SK-N-SH (cell line): ENCODE measurements around the gene COL25A1. TPM values are rescaled to one million over a fixed set of nuclear protein-coding genes. Genes with fewer than 3 reads are reported as not detected.

Source experiments
- CTCF ChIA-PET: fragments of 300-600, 350-600 bp; formaldehyde crosslinking; extraction: SDS; loops from one replicate; lab custom pipeline; 2021; lab: Yijun Ruan, JAX
- POLR2A ChIA-PET: fragments of 350-600 bp; sonication (Branson Sonifier 250); formaldehyde crosslinking; extraction: SDS; loops from one replicate; lab custom pipeline; 2020; ENCODE audit warnings: antibody characterized with exemption, inconsistent platforms; lab: Yijun Ruan, JAX
- DNase-seq: peaks from one replicate; pipeline ENCODE4 v3.0.0; 2012
- H2AFZ ChIP-seq: fragments of 200-600 bp; sonication (generic); 2 replicates; pipeline ENCODE4 v1.8.1; 2016; ENCODE audit warnings: antibody characterized with exemption, mild to moderate bottlenecking, low read depth
- H3F3A ChIP-seq: fragments of 200-600 bp; sonication (generic); replicated peaks from 2 replicates; pipeline ENCODE3; 2016; ENCODE audit warnings: antibody characterized with exemption, mild to moderate bottlenecking; ENCODE audit not compliant: insufficient read depth
- H3K27ac ChIP-seq, 2 experiments: fragments of 200-500 bp in 1 of 2; fragments of 200-600 bp in 1 of 2; sonication (Bioruptor generic) in 1 of 2; sonication (generic), shearing (Covaris generic) in 1 of 2; 2 replicates each; pipeline versions ENCODE4 v1.5.1 to v1.6.1; 2014 to 2016; ENCODE audit warnings: low read depth in 2 of 2, inconsistent platforms in 1 of 2, low read length in 1 of 2, mild to moderate bottlenecking in 1 of 2, mixed read lengths in 1 of 2
- H3K27me3 ChIP-seq: fragments of 200-600 bp; sonication (generic), shearing (Covaris generic); 2 replicates; pipeline ENCODE4 v1.6.1; 2016; ENCODE audit warnings: mixed run types; ENCODE audit not compliant: insufficient read depth
- H3K36me3 ChIP-seq, 2 experiments: fragments of 200-500 bp in 1 of 2; fragments of 200-600 bp in 1 of 2; sonication (Bioruptor generic) in 1 of 2; sonication (generic) in 1 of 2; replicated peaks in 1 of 2; 2 replicates each; pipeline versions ENCODE3 to v1.5.1; 2014 to 2016; ENCODE audit warnings: low read length in 1 of 2, mild to moderate bottlenecking in 1 of 2; ENCODE audit not compliant: insufficient read depth in 2 of 2, control insufficient read depth in 1 of 2
- H3K4me1 ChIP-seq, 2 experiments: fragments of 200-500 bp in 1 of 2; fragments of 200-600 bp in 1 of 2; sonication (Bioruptor generic) in 1 of 2; sonication (generic), shearing (Covaris generic) in 1 of 2; 2 replicates each; pipeline versions ENCODE4 v1.5.1 to v1.6.1; 2014 to 2016; ENCODE audit warnings: low read depth in 1 of 2, low read length in 1 of 2, mixed run types in 1 of 2; ENCODE audit not compliant: insufficient read depth in 2 of 2, control insufficient read depth in 1 of 2
- H3K4me2 ChIP-seq: fragments of 200-600 bp; sonication (generic), shearing (Covaris generic); 2 replicates; pipeline ENCODE4 v1.6.1; 2017; ENCODE audit warnings: mixed run types
- H3K4me3 ChIP-seq, 2 experiments: fragments of 200-500 bp in 1 of 2; fragments of 200-600 bp in 1 of 2; sonication (Bioruptor generic) in 1 of 2; sonication (generic), shearing (Covaris generic) in 1 of 2; 2 replicates each; pipeline versions ENCODE4 v1.5.1 to v1.8.1; 2014 to 2016; ENCODE audit warnings: low read depth in 2 of 2, inconsistent platforms in 1 of 2, low read length in 1 of 2, mild to moderate bottlenecking in 1 of 2, mixed read lengths in 1 of 2, moderate library complexity in 1 of 2
- H3K79me2 ChIP-seq: fragments of 200-600 bp; sonication (generic); 2 replicates; pipeline ENCODE4 v1.8.1; 2017; ENCODE audit warnings: mild to moderate bottlenecking; ENCODE audit not compliant: insufficient read depth
- H3K9ac ChIP-seq: fragments of 200-600 bp; sonication (generic); 2 replicates; pipeline ENCODE4 v1.6.1; 2017; ENCODE audit warnings: mixed run types
- H3K9me2 ChIP-seq: fragments of 200-600 bp; sonication (generic); 2 replicates; pipeline ENCODE4 v1.6.1; 2017; ENCODE audit warnings: mixed run types
- H3K9me3 ChIP-seq: fragments of 200-600 bp; sonication (generic); 2 replicates; pipeline ENCODE4 v1.6.1; 2017; ENCODE audit warnings: mixed run types, mild to moderate bottlenecking, moderate library complexity
- H4K20me1 ChIP-seq: fragments of 200-600 bp; sonication (generic); 2 replicates; pipeline ENCODE4 v1.6.1; 2017; ENCODE audit warnings: mild to moderate bottlenecking, mixed run types; ENCODE audit not compliant: insufficient read depth
- CHD2 ChIP-seq: fragments of 150-350 bp; IDR thresholded peaks from 2 replicates; pipeline ENCODE4 v1.6.1; 2018; ENCODE audit warnings: low read length; ENCODE audit not compliant: partially characterized antibody
- ELF1 ChIP-seq: IDR thresholded peaks from 2 replicates; pipeline ENCODE4 v1.4.0; 2012
- FOXJ3 ChIP-seq: sonication (generic); formaldehyde crosslinking; IDR thresholded peaks from 2 replicates; pipeline ENCODE4 v1.5.1; 2020; ENCODE audit warnings: mild to moderate bottlenecking, missing genetic modification reagents
- FOXM1 ChIP-seq: IDR thresholded peaks from 2 replicates; pipeline ENCODE4 v1.4.0; 2012; ENCODE audit warnings: low read depth, mild to moderate bottlenecking
- GATA2 ChIP-seq: sonication (generic); formaldehyde crosslinking; IDR thresholded peaks from 2 replicates; pipeline ENCODE4 v1.5.0; 2020; ENCODE audit warnings: mild to moderate bottlenecking, missing genetic modification reagents
- NRF1 ChIP-seq: IDR thresholded peaks from 2 replicates; pipeline ENCODE4 v1.6.1; 2012; ENCODE audit warnings: low read depth, mild to moderate bottlenecking, low read length
- POLR2AphosphoS5 ChIP-seq: IDR thresholded peaks from 2 replicates; pipeline ENCODE4 v1.6.1; 2012; ENCODE audit warnings: low read depth, low read length
- RCOR1 ChIP-seq: fragments of 150-350 bp; IDR thresholded peaks from 2 replicates; pipeline ENCODE4 v1.6.1; 2017; ENCODE audit warnings: antibody characterized with exemption, low read length
- RFX5 ChIP-seq: IDR thresholded peaks from 2 replicates; pipeline ENCODE4 v1.6.1; 2012; ENCODE audit warnings: mild to moderate bottlenecking, improper control_type of control experiment, low read length
- SIN3A ChIP-seq: IDR thresholded peaks from 2 replicates; pipeline ENCODE4 v1.6.1; 2012; ENCODE audit warnings: low read depth, mild to moderate bottlenecking, low read length, moderate library complexity, borderline replicate concordance
- TEAD4 ChIP-seq: IDR thresholded peaks from 2 replicates; pipeline ENCODE4 v1.4.0; 2012; ENCODE audit warnings: mild to moderate bottlenecking, borderline replicate concordance; ENCODE audit not compliant: insufficient read depth
- YY1 ChIP-seq: IDR thresholded peaks from 2 replicates; pipeline ENCODE4 v1.4.0; 2012; ENCODE audit warnings: low read depth, mild to moderate bottlenecking
- WGBS: methylation state at CpG from one replicate; pipeline ENCODE4 v1.1.6; 2017; ENCODE audit warnings: low lambda C conversion rate; 5-methylcytosine and 5-hydroxymethylcytosine counted together
- polyA plus RNA-seq, 3 experiments: library from polyadenylated mRNA; depleted of rRNA; stranded (reverse); fragments of >200 nt; gene quantifications; 2 replicates each; pipeline ENCODE4 v1.2.3, GENCODE V29; 2012
- TF ChIP-seq, protein P1 (sequence below): fragments of 150-350 bp; IDR thresholded peaks from 2 replicates; pipeline ENCODE4 v1.6.1; 2016; ENCODE audit warnings: mild to moderate bottlenecking, low read depth, low read length
- TF ChIP-seq, protein P2 (sequence below): fragments of 150-350 bp; IDR thresholded peaks from 2 replicates; pipeline ENCODE4 v1.6.1; 2017; ENCODE audit warnings: antibody characterized with exemption, low read length, low read depth, borderline replicate concordance
- TF ChIP-seq, protein P3 (sequence below): IDR thresholded peaks from 2 replicates; pipeline ENCODE4 v1.4.0; 2012; ENCODE audit warnings: low read depth
- TF ChIP-seq, protein P4 (sequence below): IDR thresholded peaks from 2 replicates; pipeline ENCODE4 v1.4.0; 2012; ENCODE audit warnings: low read depth, borderline replicate concordance
- TF ChIP-seq, protein P5 (sequence below): IDR thresholded peaks from 2 replicates; pipeline ENCODE4 v1.6.1; 2012; ENCODE audit warnings: mild to moderate bottlenecking, low read depth, low read length, moderate library complexity

The COL25A1 gene
- polyA plus RNA-seq, 1 of the 3 experiments (the other 2 are of a cell fraction) = not detected

DNA sequence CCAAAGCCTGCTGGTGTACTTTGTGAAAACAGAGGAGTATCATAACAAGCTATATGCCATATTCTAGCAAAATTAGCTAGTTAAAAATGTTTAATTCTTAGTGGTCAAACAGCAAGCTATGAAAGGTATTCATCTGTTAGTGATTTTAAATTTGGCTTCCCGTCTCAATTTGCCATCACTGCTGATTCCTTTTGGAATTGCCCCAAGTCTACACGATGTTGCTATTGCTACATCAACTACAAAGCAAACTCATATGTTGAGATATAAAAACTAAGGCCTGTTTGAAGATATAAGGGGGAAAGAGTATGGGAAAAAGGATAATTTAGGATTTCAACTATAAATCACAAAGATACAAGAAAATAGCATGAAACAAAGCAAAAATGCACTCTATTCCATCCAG is 146.1 kb downstream of the COL25A1 start (continued):
- TF ChIP-seq NRF1 = no peak
- no peak for TF ChIP-seq YY1
- TF ChIP-seq, protein P1, sequence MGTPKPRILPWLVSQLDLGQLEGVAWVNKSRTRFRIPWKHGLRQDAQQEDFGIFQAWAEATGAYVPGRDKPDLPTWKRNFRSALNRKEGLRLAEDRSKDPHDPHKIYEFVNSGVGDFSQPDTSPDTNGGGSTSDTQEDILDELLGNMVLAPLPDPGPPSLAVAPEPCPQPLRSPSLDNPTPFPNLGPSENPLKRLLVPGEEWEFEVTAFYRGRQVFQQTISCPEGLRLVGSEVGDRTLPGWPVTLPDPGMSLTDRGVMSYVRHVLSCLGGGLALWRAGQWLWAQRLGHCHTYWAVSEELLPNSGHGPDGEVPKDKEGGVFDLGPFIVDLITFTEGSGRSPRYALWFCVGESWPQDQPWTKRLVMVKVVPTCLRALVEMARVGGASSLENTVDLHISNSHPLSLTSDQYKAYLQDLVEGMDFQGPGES = no peak

DNA sequence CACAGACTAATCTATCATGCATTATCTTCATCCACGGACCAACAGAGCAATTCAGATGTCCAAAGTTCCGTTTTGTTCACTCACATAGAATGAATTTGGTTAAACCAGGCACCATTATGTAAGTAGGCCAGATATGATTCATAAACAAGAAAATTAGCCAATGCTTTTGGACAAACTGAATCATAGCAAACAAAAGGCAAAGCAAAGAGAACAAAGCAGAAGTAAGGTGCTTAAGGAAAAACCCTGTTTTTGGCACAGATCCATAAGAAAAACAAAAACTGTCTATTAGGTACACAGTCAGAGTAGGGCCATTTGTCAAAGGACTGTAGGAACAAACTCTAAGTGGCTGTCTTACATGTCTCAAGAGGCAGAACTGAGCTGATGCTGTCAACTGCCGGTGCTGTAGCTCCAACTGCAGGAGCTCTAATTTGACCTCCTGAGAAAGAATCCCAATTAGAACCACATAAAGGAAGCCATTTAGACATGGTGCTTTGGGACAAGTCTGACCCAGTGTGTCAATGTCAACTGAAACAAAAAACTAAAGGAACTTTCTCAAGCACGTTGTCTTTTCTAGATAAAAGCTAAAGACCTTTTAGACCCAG is 146.7 kb downstream of the COL25A1 start:
- TF ChIP-seq, protein P2, sequence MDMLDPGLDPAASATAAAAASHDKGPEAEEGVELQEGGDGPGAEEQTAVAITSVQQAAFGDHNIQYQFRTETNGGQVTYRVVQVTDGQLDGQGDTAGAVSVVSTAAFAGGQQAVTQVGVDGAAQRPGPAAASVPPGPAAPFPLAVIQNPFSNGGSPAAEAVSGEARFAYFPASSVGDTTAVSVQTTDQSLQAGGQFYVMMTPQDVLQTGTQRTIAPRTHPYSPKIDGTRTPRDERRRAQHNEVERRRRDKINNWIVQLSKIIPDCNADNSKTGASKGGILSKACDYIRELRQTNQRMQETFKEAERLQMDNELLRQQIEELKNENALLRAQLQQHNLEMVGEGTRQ = no peak
- TF ChIP-seq, protein P3, sequence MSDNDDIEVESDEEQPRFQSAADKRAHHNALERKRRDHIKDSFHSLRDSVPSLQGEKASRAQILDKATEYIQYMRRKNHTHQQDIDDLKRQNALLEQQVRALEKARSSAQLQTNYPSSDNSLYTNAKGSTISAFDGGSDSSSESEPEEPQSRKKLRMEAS = no peak

DNA sequence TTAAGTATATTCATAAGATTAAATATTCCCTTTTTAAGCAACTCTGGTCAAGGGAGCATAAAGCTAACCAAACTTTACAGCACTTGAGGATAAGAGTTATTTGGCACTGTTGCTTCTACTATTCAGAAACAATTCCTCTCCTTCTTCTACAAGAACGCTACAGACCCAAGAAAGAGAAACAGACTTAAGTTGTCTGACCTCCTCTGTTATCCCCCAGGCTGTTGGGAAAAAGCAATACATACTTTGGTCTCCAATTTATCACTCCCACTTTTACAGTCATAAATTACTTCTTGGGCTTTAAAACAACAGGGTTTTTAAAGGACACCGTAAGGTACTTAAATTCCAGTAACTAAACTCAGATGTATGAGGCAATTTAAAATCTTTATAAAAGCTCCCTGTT is 147.4 kb downstream of the COL25A1 start:
- CTCF ChIA-PET = no interaction called here
- WGBS = 2% methylated on average over 2 of the region's 2 CpGs
- TF ChIP-seq TEAD4 (no peak), RCOR1 (no peak), YY1 (no peak), ELF1 (no peak), RFX5 (no peak), FOXJ3 (CRISPR knock-in tag) (no peak), POLR2AphosphoS5 (no peak), SIN3A (no peak), GATA2 (CRISPR knock-in tag) (no peak), FOXM1 (no peak), CHD2 (no peak)
- TF ChIP-seq, protein P4, sequence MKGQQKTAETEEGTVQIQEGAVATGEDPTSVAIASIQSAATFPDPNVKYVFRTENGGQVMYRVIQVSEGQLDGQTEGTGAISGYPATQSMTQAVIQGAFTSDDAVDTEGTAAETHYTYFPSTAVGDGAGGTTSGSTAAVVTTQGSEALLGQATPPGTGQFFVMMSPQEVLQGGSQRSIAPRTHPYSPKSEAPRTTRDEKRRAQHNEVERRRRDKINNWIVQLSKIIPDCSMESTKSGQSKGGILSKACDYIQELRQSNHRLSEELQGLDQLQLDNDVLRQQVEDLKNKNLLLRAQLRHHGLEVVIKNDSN = no peak
- TF ChIP-seq, protein P2 = no peak
- TF ChIP-seq, protein P3 = no peak
- TF ChIP-seq, protein P5, sequence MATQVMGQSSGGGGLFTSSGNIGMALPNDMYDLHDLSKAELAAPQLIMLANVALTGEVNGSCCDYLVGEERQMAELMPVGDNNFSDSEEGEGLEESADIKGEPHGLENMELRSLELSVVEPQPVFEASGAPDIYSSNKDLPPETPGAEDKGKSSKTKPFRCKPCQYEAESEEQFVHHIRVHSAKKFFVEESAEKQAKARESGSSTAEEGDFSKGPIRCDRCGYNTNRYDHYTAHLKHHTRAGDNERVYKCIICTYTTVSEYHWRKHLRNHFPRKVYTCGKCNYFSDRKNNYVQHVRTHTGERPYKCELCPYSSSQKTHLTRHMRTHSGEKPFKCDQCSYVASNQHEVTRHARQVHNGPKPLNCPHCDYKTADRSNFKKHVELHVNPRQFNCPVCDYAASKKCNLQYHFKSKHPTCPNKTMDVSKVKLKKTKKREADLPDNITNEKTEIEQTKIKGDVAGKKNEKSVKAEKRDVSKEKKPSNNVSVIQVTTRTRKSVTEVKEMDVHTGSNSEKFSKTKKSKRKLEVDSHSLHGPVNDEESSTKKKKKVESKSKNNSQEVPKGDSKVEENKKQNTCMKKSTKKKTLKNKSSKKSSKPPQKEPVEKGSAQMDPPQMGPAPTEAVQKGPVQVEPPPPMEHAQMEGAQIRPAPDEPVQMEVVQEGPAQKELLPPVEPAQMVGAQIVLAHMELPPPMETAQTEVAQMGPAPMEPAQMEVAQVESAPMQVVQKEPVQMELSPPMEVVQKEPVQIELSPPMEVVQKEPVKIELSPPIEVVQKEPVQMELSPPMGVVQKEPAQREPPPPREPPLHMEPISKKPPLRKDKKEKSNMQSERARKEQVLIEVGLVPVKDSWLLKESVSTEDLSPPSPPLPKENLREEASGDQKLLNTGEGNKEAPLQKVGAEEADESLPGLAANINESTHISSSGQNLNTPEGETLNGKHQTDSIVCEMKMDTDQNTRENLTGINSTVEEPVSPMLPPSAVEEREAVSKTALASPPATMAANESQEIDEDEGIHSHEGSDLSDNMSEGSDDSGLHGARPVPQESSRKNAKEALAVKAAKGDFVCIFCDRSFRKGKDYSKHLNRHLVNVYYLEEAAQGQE = no peak

More for the DNA sequence above, 146.7 kb downstream of the COL25A1 start:
- DNase-seq = no peak
- Histone ChIP-seq H3K79me2 (no peaks in the 10 kb centered on the region), H3K36me3 (no peaks in the 10 kb centered on the region), H4K20me1 (no peaks in the 10 kb centered on the region), H2AFZ (no peak overlapping the region), H3F3A (no peaks in the 10 kb centered on the region), H3K9me2 (no peaks in the 10 kb centered on the region), H3K27ac (no peak overlapping the region), H3K9ac (no peak overlapping the region), H3K27me3 (no peaks in the 10 kb centered on the region), H3K4me2 (no peak overlapping the region), H3K4me3 (no peak overlapping the region), H3K4me1 (no peaks in the 10 kb centered on the region), H3K9me3 (no peaks in the 10 kb centered on the region)
- ChIA-PET POLR2A (no interaction called here), CTCF (no interaction called here)
- 0% methylated on average over 4 of the region's 4 CpGs for WGBS

More for the DNA sequence above, 147.4 kb downstream of the COL25A1 start:
- Histone ChIP-seq H3K9ac (no peak overlapping the region), H3F3A (no peaks in the 10 kb centered on the region), H3K27ac (no peak overlapping the region), H3K4me2 (no peak overlapping the region), H3K36me3 (no peaks in the 10 kb centered on the region), H3K4me1 (no peaks in the 10 kb centered on the region), H3K4me3 (no peak overlapping the region), H3K79me2 (no peaks in the 10 kb centered on the region), H3K9me3 (no peaks in the 10 kb centered on the region), H4K20me1 (no peaks in the 10 kb centered on the region), H3K27me3 (no peaks in the 10 kb centered on the region), H2AFZ (no peak overlapping the region), H3K9me2 (no peaks in the 10 kb centered on the region)
- DNase-seq = no peak
- POLR2A ChIA-PET = no interaction called here
